Nephron (organoid): Measurements from ENCODE around the gene RBMXL3.
"Not testable (repeated sequence)": the region's sequence is repeated elsewhere in the genome, so short reads cannot be mapped to it uniquely, and the experiment has no call there.

Experiments
- H3K27ac Mint-ChIP-seq, 3 experiments: 2 replicates each; pipeline ENCODE4 v1.8.0; 2020; ENCODE audit warnings: mixed read lengths in 3 of 3, mild to moderate bottlenecking in 2 of 3, moderate library complexity in 1 of 3
- H3K27me3 Mint-ChIP-seq: 2 replicates; pipeline ENCODE4 v1.8.0; 2021; ENCODE audit warnings: low read depth, mild to moderate bottlenecking, moderate library complexity, mixed read lengths
- H3K36me3 Mint-ChIP-seq: 2 replicates; pipeline ENCODE4 v1.8.0; 2020; ENCODE audit warnings: low read depth, mixed read lengths
- H3K4me1 Mint-ChIP-seq: 2 replicates; pipeline ENCODE4 v1.8.0; 2020; ENCODE audit warnings: mixed read lengths
- H3K4me3 Mint-ChIP-seq, 3 experiments: 2 replicates each; pipeline ENCODE4 v1.8.0; 2020; ENCODE audit warnings: mild to moderate bottlenecking in 3 of 3, mixed read lengths in 3 of 3, moderate library complexity in 2 of 3
- H3K9me3 Mint-ChIP-seq: 2 replicates; pipeline ENCODE4 v1.8.0; 2020; ENCODE audit warnings: mixed read lengths
- TF ChIP-seq, protein P1 (sequence below), 3 experiments: fragments of 200-600 bp; sonication (generic); IDR thresholded peaks; one replicate each; pipeline ENCODE4 v1.5.0; 2021; ENCODE audit warnings: antibody characterized with exemption in 3 of 3; ENCODE audit not compliant: unreplicated experiment in 3 of 3

Gene RBMXL3

DNA sequence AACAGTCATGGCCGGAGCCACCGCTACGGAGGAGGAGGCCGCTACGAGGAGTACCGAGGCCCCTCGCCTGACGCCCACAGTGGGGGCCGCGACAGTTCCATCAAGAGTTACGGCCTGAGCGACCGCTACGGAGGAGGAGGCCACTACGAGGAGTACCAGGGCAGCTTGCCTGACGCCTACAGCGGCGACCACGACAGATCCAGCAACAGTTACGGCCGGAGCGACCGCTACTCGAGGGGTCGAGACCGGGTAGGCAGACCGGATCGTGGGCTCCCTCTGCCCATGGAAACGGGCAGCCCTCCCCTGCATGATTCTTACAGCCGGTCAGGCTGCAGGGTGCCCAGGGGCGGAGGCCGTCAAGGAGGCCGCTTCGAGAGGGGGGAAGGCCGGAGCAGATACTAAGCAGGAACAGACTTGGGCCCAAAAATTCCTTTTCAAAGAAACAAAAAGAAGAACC lies 3.1 kb downstream of the RBMXL3 start:
- TF ChIP-seq, protein P1, sequence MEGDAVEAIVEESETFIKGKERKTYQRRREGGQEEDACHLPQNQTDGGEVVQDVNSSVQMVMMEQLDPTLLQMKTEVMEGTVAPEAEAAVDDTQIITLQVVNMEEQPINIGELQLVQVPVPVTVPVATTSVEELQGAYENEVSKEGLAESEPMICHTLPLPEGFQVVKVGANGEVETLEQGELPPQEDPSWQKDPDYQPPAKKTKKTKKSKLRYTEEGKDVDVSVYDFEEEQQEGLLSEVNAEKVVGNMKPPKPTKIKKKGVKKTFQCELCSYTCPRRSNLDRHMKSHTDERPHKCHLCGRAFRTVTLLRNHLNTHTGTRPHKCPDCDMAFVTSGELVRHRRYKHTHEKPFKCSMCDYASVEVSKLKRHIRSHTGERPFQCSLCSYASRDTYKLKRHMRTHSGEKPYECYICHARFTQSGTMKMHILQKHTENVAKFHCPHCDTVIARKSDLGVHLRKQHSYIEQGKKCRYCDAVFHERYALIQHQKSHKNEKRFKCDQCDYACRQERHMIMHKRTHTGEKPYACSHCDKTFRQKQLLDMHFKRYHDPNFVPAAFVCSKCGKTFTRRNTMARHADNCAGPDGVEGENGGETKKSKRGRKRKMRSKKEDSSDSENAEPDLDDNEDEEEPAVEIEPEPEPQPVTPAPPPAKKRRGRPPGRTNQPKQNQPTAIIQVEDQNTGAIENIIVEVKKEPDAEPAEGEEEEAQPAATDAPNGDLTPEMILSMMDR (IDR thresholded peaks at IDR 0.05; ENCODE audit: unreplicated experiment in 3 of 3), result no peak
- Mint-ChIP-seq H3K36me3 (peaks cover 72% of the 10 kb centered on the region), H3K27ac (no peak overlapping the region), H3K4me1 (no peaks in the 10 kb centered on the region), H3K4me3 (no peak overlapping the region), H3K9me3 (peaks cover 31% of the 10 kb centered on the region), H3K27me3 (no peaks in the 10 kb centered on the region)

DNA sequence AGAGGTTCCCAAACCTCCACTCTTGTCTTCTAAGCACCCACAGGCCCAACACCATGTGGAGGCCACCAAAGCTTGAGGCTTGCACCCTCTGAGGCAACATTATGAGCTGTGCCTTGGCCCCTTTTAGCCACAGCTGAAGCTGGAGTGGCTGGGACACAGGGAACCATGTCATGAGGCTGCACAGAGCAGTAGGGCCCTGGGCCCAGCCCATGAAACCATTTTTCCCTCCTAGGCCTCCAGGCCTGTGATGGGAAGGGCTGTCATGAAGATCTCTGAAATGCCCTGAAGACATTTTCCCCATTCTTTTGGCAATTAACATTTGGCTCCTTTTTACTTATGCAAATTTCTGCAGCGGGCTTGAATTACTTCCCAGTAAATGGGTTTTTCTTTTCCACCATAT lies 14.8 kb downstream of the RBMXL3 start:
- H3K4me1 Mint-ChIP-seq, result no peaks in the 10 kb centered on the region
- TF ChIP-seq, protein P1 (IDR thresholded peaks at IDR 0.05; ENCODE audit: unreplicated experiment in 3 of 3), result no peak
- peaks cover 51% of the 10 kb centered on the region for H3K9me3 Mint-ChIP-seq
- no peak overlapping the region for H3K27ac Mint-ChIP-seq
- H3K27me3 Mint-ChIP-seq, result no peaks in the 10 kb centered on the region
- H3K4me3 Mint-ChIP-seq, result no peak overlapping the region
- peaks cover 71% of the 10 kb centered on the region for H3K36me3 Mint-ChIP-seq

DNA sequence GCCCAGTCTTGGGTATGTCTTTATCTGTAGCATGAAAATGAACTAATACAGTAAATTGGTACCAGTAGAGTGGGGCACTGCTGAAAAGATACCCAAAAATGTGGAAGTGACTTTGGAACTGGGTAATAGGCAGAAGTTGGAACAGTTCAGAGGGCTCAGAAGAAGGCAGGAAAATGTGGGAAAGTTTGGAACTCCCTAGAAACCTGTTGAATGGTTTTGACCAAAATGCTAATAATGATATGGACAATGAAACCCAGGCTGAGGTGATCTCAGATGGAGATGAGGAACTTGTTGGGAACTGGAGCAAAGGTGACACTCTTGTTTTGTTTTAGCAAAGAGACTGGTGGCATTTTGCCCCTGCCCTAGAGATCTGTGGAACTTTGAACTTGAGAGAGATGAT lies 20.3 kb downstream of the RBMXL3 start:
- H3K27me3 Mint-ChIP-seq, H3K4me1 Mint-ChIP-seq, H3K4me3 Mint-ChIP-seq, H3K27ac Mint-ChIP-seq: not testable (repeated sequence)
- Mint-ChIP-seq H3K36me3 (peaks cover 51% of the 10 kb centered on the region), H3K9me3 (peaks cover 22% of the 10 kb centered on the region)

DNA sequence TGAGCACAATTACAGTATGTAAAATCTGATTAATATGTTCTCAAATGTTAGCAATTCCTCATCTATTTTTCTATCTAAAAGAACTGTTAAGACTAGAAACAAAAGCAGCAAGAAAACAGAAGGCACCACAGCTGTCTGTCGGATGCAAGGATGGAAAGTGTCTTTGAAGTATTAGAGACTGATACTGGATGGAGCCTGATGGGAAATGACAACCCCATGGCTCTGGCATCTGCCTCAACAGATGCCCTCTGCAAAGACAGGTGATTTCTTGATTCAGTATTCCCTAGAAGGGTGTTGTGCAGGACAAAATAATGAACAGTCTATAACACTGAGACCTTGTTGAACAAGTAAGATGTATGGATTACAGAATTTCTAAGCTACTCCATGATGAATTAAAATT lies 24.9 kb downstream of the RBMXL3 start:
- TF ChIP-seq, protein P1 (IDR thresholded peaks at IDR 0.05; ENCODE audit: unreplicated experiment in 3 of 3), result no peak
- H3K36me3 Mint-ChIP-seq, result peaks cover 45% of the 10 kb centered on the region
- H3K27ac Mint-ChIP-seq, result no peak overlapping the region
- H3K27me3 Mint-ChIP-seq, result no peaks in the 10 kb centered on the region
- H3K4me1 Mint-ChIP-seq, result peaks cover 7% of the 10 kb centered on the region
- no peak overlapping the region for H3K4me3 Mint-ChIP-seq
- H3K9me3 Mint-ChIP-seq, result peaks cover 12% of the 10 kb centered on the region

DNA sequence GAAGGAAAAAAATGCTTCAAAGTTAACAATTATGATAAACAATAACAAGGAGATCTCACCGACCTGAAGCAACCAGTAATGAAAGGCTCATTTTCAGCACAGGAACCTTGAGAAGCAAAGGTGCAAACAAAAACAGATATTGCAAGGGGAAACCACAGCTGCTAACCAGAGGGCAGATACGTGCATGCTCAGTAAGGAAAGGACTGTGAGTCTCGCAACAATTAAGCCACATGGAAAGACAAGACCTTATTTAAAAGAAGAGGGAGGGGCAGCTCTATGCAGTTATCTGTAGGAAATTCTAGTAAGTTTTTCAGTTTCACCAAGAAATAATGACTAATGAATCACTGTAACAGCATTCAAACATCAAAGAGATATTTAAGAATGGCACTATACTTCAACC lies 25.4 kb downstream of the RBMXL3 start:
- peaks cover 41% of the 10 kb centered on the region for H3K36me3 Mint-ChIP-seq
- H3K4me1 Mint-ChIP-seq, result peaks cover 7% of the 10 kb centered on the region
- TF ChIP-seq, protein P1 (IDR thresholded peaks at IDR 0.05; ENCODE audit: unreplicated experiment in 3 of 3), result no peak
- no peak overlapping the region for H3K4me3 Mint-ChIP-seq
- peaks cover 8% of the 10 kb centered on the region for H3K9me3 Mint-ChIP-seq
- no peaks in the 10 kb centered on the region for H3K27me3 Mint-ChIP-seq
- no peak overlapping the region for H3K27ac Mint-ChIP-seq

DNA sequence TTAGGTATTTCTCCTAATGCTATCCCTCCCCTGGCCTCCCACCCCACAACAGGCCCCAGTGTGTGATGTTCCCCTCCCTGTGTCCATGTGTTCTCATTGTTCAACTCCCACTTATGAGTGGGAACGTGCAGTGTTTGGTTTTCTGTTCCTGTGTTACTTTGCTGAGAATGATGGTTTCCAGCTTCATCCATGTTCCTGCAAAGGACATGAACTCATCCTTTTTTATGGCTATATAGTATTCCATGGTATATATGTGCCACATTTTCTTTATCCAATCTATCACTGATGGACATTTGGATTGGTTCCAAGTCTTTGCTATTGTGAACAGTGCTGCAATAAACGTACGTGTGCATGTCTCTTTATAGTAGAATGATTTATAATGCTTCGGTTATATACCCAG lies 28.1 kb downstream of the RBMXL3 start:
- not testable (repeated sequence) for H3K9me3 Mint-ChIP-seq, H3K27me3 Mint-ChIP-seq, H3K4me1 Mint-ChIP-seq, H3K4me3 Mint-ChIP-seq, H3K27ac Mint-ChIP-seq
- peaks cover 29% of the 10 kb centered on the region for H3K36me3 Mint-ChIP-seq

DNA sequence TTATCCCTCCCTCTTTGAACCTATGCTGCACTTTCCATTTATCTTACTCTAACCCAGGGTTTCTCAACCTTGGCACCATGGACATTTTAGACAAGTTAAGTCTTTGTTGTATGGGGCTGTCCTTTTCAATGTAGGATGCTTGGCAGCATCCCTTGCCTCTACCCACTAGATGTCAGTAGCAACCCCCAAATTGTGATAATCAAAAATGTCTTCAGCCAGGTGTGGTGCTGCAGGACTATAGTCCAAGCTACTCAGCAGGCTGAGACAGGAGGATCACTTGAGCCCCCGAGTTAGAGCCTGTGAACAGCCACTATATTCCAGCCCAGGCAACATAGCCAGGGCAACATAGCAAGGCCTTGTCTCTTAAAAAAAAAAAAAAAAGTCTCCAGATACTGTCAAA lies 37.7 kb downstream of the RBMXL3 start:
- H3K9me3 Mint-ChIP-seq, result no peaks in the 10 kb centered on the region
- peaks cover 16% of the 10 kb centered on the region for H3K36me3 Mint-ChIP-seq
- H3K27me3 Mint-ChIP-seq, result no peaks in the 10 kb centered on the region
- no peak overlapping the region for H3K4me3 Mint-ChIP-seq
- peak overlapping the region in 1 of 3 experiments; percentile 12 for H3K27ac Mint-ChIP-seq
- TF ChIP-seq, protein P1 (IDR thresholded peaks at IDR 0.05; ENCODE audit: unreplicated experiment in 3 of 3), result peak; percentile 62 to 64 (median 62)
- H3K4me1 Mint-ChIP-seq, result peaks cover 32% of the 10 kb centered on the region
